Measurements from ENCODE around the gene DNAH8.

Gene DNAH8

GRCh38 chr6:39075807-39076622 lies 360.9 kb downstream of the DNAH8 start:
- DNase-seq, result no peak
- no peak for TF ChIP-seq GATA1 (IDR thresholded peaks at IDR 0.05; ENCODE audit: low read depth, low read length)
- TF ChIP-seq POLR2A (IDR thresholded peaks at IDR 0.05; ENCODE audit: low read length), result no peak

GRCh38 chr6:39076623-39077535 lies 361.8 kb downstream of the DNAH8 start:
- DNase-seq, result no peak
- TF ChIP-seq POLR2A (IDR thresholded peaks at IDR 0.05; ENCODE audit: low read length), result no peak
- no peak for TF ChIP-seq GATA1 (IDR thresholded peaks at IDR 0.05; ENCODE audit: low read depth, low read length)

- TF ChIP-seq GATA1 (IDR thresholded peaks at IDR 0.05; ENCODE audit: low read depth, low read length) (no peak), POLR2A (IDR thresholded peaks at IDR 0.05; ENCODE audit: low read length) (no peak)
- DNase-seq, result no peak
Measured at GRCh38 chr6:39077882-39078594, 362.9 kb downstream of the DNAH8 start.

- no peak for DNase-seq
- no peak for TF ChIP-seq POLR2A (IDR thresholded peaks at IDR 0.05; ENCODE audit: low read length)
- TF ChIP-seq GATA1 (IDR thresholded peaks at IDR 0.05; ENCODE audit: low read depth, low read length), result no peak
Measured at GRCh38 chr6:39078695-39079094, 363.6 kb downstream of the DNAH8 start.

- DNase-seq, result no peak
- TF ChIP-seq POLR2A (IDR thresholded peaks at IDR 0.05; ENCODE audit: low read length), result no peak
- no peak for TF ChIP-seq GATA1 (IDR thresholded peaks at IDR 0.05; ENCODE audit: low read depth, low read length)
Measured at GRCh38 chr6:39079197-39080125, 364.4 kb downstream of the DNAH8 start.
